GM18502 (cell line): ENCODE measurements around the gene VCY1B.
"Not testable (repeated sequence)": the region's sequence is repeated elsewhere in the genome, so short reads cannot be mapped to it uniquely, and the experiment has no call there.

Experiments used
- ATAC-seq: cut with Tn5 transposase; IDR thresholded peaks from one replicate; pipeline ENCODE4 v1.9.1; 2021; ENCODE audit warnings: mild to moderate bottlenecking; ENCODE audit not compliant: unreplicated experiment, poor library complexity

VCY1B gene

DNA sequence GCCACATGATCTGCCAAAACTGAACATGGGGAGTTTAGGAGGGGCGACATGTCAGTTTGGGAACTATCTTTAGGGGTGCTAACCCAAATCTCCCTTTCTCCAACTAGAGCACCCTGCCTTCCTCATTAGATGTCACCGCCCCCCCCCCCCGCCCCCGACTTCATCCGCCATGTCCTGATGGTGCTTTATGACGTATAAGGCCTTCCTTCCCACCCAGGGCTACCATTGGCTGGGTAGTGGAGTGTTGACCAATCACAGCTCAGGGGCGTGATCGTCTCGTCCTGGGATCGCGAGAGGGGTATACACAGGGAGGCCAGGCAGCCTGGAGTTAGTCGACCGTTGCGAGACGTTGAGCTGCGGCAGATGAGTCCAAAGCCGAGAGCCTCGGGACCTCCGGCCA is at the start of gene VCY1B:
Gene VCY1B (plus strand): TSS at position 301 of the 400 bp plus-strand sequence. CDS start 63 bp downstream, at position 364.
- ATAC-seq, result not testable (repeated sequence)

DNA sequence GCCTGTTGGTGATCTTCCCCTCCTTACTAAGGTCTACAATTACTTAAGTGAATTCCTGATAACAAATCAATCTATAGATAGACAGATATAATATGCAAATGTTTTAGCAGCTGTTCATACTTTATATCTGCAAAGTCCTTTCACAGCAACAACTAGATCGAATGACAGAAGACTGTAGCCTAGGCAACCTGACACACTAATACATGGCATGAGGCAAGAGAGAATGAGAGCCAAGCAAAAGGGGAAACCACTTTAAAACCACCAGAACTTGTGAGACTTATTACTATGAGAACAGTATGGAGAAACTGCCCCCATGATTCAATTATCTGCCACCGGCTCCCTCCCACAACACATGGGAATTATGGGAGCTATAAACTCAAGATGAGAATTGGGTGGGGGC is 44.1 kb upstream of the VCY1B start:
- not testable (repeated sequence) for ATAC-seq

DNA sequence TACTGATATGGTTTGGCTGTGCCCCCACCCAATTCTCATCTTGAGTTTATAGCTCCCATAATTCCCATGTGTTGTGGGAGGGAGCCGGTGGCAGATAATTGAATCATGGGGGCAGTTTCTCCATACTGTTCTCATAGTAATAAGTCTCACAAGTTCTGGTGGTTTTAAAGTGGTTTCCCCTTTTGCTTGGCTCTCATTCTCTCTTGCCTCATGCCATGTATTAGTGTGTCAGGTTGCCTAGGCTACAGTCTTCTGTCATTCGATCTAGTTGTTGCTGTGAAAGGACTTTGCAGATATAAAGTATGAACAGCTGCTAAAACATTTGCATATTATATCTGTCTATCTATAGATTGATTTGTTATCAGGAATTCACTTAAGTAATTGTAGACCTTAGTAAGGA is 25.6 kb upstream of the VCY1B start:
- not testable (repeated sequence) for ATAC-seq

DNA sequence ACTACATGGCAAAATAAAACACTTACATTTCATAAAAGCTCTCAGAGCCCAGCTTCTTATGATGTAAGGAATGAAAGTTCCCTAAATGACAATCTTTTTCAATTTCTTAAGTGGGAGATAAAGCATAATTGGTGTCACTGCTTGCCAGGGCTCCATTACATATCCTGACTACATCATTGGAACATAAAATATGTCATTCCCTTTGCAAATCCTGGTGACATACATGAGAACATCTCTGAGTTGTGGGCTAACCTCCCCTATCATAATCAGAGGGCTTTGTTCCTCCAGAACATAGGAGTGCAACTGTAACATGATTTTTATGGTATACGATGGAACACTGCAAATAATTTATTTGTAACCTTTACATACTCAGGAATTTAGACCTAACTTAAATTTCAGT is 29.9 kb downstream of the VCY1B start:
- ATAC-seq, result no peak
